Measurements from ENCODE around the gene DCLRE1B.

The DCLRE1B gene

GRCh38 chr1:113950908-113951307 lies 45.8 kb downstream of the DCLRE1B start:
- no peak for DNase-seq

DNA sequence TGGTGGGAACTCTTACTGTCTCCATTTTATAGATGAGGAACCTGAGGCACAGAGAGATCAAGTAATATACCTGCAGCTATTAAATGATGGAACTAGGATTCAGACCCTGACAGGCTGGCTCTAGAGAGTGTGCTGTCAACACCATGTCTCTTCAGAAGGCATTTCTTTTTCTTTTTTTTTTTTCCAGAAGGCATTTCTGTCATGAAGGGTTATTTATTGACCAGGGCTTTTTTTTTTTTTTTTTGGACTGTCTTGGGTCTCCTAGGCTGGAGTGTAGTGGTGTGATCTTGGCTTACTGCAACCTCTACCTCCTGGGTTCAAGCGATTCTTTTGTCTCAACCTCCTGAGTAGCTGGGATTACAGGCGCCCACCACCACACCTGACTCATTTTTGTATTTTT lies 46.6 kb downstream of the DCLRE1B start:
- DNase-seq, result no peak

DNA sequence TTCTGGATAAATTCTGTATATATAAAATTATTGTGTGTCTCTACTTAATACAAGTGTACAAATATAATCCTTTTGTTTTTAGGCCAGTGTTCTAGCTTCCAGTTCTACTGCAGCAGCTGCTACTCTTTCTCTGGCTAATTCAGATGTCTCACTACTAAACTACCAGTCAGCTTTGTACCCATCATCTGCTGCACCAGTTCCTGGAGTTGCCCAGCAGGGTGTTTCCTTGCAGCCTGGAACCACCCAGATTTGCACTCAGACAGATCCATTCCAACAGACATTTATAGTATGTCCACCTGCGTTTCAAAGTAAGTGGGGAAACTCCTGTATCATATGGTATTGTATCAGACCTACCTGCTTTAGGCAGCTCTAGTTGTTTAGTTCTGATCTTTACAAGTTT lies 52.9 kb downstream of the DCLRE1B start:
- no peak for DNase-seq

- DNase-seq, result no peak
Measured at GRCh38 chr1:113958691-113959090, 53.6 kb downstream of the DCLRE1B start.

GRCh38 chr1:113963281-113963906 lies 58.3 kb downstream of the DCLRE1B start:
- DNase-seq, result no peak

Measured in NCI-H345 (cell line).